Activated CD8-positive, alpha-beta memory T cell treated with anti-CD3 and anti-CD28 coated beads, Interleukin-2, amount 50 U/mL, for 1 hour (primary cell): Measurements from ENCODE around the gene CTRB2.
"Not testable (repeated sequence)": the region's sequence is repeated elsewhere in the genome, so short reads cannot be mapped to it uniquely, and the experiment has no call there.

Experiments used
- DNase-seq: peaks from one replicate; pipeline ENCODE4 v3.0.0-alpha.2; 2020; ENCODE audit errors: extremely low read depth

Gene CTRB2

DNA sequence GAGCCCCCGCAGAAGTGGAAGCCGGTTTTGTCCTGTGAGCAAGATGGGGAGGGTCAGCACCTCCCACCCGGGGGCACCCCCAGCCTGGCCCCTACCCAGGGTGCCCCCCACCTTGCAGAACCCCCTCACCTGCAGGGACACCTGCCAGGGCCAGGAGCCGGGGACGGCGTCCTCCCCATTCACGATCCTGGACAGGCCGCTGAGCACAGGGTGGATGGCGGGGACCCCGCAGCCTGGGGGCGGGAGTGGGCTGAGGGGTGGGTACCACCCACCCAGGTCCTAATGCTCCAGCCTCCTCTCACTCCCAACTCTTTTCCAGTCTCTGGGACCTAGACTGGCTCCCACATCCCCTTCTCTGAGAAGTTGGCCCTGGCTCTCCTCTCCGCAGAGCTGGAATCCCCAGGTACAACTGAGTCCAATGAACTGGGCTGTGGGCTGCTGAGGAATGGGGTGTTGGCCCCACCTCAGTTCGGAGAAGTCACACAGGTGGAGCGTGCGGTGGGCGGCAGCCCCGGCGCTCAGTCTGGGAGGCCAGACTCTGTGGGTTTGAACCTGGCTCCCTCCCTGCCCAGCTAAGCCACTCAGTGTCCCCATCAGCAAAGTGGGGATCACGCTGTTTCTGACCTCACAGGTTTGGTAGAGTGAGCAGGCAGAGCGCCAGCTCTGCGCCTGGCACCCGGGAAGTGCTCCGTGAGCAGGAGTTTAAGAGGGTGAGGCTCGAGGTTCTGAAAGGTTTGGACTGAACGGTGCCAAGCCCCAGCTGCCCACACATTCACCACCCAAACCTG lies 806 bp downstream of the CTRB2 start:
- not testable (repeated sequence) for DNase-seq

GRCh38 chr16:75205438-75205837 lies 1.5 kb downstream of the CTRB2 start:
- not testable (repeated sequence) for DNase-seq

DNA sequence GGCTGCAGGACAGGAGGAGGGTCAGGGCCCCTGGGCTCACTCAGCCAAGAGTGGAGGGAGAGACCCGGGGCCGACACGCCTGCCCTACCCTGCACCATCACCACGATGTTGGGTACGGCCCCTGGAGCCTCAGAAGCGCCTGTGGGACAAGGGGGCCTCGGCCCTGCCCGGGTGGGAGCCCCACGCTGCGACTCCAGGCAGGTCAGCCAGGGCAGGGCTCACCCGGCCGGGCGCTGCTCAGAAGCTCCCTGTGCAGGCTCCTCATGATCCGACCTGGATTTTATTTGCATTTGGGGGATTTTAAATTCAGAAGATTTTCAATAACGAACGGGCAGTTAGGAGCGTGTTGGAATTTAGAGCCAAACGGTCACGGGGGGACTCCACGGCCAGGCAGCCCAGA lies 2.1 kb downstream of the CTRB2 start:
- not testable (repeated sequence) for DNase-seq

- no peak for DNase-seq
Measured at GRCh38 chr16:75204410-75204758, 2.6 kb downstream of the CTRB2 start.

DNA sequence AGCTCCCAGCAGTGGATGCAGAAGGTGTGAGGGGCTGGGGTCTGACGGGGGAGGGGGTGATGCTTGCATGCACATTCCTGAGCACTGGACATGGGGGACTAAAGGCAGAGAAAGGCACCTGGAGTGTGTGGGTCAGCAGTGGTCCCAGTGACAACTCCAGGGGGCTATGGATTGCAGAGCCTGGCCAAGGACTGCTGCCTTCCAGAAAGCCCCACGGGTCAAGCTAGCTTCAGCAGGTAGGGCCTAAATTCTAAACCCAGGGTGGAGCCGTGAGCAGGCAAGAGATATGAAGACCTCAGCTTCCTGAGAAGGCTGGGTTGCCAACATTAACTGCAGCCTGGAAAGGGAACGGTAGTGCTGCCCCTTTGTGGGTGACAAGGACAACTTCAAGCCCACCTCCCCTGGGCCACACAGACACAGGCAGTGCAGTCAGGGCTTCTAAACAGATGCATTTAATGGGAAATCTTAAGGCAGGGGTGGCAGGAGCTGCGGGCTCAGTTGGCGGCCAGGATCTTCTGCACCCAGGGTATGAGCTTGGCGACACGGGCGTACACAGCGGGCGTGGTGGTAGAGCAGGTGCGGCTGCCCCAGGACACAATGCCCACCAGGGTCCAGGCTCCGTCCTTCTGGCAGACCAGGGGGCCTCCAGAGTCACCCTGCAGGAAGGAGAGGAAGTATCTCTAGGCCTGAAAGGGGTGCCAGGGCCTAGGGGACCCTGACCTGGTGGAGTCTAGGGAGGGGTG lies 3.1 kb downstream of the CTRB2 start:
- no peak for DNase-seq

DNA sequence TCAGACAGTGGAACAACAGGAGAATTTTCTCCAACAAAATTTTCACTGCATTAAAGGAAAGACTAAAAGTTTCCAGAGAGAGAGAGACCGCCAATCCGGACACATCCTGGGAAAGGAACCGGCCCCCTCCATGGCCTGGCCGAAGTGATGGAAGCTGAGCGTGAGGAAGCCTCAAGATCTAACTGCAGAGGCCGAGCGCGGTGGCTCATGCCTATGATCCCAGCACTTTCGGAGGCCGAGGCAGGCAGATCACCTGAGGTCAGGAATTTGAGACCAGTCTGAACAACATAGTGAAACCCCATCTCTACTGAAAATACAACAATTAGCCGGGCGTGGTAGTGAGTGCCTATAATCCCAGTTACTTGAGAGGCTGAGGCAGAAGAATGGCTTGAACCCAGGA lies 3.9 kb downstream of the CTRB2 start:
- no peak for DNase-seq

DNA sequence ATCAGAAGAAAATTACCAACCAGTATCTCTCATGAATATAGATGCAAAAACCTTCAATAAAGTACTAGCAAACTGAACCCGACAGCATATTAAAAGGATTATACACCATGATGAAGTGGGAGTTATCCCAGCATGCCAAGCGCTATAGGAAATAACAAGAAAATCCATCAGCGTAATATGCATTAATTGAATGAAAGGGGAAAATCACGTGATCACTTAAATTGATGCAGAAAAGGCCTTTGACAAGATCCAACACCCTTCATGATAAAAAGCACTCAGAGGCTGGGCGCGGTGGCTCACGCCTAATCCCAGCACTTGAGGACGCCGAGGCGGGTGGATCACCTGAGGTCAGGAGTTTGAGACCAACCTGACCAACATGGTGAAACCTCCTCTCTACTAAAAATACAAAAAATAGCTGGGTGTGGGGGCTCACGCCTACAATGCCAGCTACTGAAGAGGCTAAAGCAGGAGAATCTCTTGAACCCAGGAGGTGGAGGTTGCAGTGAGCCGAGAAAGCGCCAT lies 4.8 kb downstream of the CTRB2 start:
- no peak for DNase-seq

DNA sequence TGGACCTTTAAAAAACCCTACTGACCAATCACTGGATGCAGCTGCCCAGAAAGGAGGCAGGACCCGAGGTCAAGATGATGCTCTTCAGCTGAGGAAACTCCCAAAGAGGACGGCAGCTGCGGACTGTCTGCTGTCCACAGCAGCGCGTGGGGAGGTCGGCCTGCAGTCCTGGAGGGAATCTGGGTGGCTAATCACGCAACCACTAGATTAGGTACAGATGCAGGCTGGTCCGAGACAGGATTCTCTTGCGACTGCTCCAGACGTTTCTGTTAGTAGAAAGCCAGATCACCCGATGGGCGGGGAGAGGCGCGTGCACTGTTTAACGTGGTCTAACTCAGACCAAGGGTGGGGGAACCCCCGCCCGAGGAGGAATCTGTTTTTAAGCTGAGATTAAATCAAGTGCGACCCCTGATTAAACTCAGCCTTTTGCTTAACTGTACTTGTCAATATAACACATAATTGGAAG lies 8.8 kb downstream of the CTRB2 start:
- DNase-seq: no peak

GRCh38 chr16:75197522-75198134 lies 9.3 kb downstream of the CTRB2 start:
- no peak for DNase-seq

GRCh38 chr16:75196836-75197235 lies 10.1 kb downstream of the CTRB2 start:
- no peak for DNase-seq

DNA sequence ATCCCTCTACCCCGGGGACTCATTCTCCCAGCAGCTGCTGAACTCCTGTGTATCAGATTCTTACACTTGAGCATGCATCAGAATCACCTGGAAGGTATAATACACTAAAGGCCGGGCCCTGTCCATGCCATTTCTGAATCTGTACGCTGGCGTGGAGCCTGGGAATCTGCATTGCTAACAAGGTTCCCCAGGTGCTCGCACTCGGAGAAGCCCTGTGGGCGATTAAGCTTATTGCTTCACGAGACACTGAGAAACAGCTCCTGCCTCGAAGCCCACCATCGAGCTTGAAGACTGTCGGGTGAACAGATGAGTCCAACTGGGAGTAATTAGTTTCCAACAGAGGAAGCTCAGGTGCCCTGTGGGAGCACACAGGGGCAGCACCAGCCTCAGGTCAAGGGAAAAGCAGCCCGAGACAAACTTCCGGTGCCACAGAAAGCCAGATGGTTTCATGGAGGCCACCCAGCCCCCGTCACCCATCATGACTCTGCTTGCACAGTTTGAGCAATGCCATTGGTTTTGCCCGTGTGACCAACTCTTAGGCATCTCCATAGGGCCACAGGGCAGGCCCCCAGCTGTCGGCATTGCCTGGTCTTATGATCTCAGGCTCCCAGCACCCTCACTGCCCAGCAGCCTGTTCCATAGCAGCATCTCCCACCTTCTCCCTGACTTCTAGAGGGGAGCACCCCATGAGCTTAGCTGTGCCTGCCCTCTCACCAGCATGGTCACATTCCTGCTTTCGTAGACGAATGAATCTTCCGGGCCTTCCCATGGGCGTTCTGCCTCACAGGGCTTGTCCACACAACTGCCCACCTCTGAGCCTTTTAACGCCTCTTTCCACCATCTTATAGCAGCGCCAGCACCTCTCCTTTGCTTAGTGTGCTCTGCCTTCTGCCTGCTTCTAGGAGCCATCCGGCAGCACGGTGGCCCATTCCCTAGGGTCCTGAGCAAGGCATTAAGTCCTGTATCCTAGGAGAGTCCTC lies 10.9 kb downstream of the CTRB2 start:
- DNase-seq: no peak

DNA sequence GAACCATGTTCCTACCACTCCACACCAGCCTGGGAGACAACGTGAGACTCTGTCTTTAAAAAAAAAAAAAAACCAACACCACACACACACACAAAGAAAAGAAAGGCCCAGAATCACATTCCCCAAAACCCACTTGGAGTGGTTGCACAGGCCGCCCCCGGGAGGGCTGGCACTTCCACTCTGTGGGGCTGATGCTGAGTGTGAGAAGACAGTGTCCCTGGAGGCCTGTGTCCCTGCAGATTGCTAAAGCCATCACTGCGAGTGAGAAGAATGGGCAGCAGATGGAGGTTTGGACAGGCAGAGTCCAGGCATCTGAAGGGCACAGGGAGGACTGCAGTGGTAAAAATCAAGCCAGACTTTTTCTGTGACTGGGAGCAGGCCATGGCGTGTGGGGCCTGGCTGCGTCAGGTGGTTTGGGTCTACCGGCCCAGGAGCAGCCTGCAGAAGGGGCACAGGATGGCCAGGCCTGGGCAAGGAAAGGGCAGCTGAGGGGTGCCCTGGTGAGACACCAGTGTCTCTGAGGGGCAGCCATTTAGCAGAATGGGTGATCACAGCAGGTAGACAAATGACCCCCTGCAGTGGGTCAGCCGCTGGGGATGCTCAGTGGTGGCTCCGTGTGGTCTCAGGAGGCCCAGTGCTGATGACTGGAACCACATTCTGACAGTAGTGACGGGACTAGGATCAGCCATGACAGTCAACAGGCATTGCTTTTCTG lies 13.1 kb downstream of the CTRB2 start:
- DNase-seq: no peak

GRCh38 chr16:75193265-75193650 lies 13.7 kb downstream of the CTRB2 start:
- DNase-seq: no peak

- no peak for DNase-seq
Measured at GRCh38 chr16:75192606-75193264, 14.2 kb downstream of the CTRB2 start.

DNA sequence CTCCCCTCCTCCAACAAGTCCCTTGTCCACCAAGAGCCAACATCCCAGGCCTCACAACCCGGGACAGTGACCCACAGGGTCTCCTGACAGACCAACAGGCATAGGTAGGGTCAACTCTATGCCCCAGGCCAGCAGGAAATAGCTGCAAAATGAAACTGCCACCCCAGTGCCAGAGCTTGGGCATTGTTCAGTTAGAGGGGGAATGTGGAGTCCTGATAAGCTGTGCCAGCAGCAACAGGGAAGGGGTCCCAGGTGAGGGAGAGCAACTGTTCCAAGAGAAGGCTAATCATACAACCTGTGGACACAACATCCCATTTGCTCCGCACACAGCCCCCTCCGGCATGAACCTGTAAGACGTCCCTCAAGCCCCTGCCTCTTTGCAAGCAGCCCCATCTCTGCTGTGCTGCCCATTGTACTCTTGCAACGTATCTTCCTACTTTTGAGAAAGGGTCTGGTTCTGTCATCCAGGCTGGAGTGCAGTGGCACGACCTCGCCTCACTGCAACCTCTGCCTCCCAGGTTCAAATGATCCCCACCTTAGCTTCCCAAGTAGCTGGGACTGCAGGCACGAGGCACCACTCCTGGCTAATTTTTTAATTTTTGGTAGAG lies 17.2 kb downstream of the CTRB2 start:
- DNase-seq: no peak

GRCh38 chr16:75188832-75189477 lies 18.0 kb downstream of the CTRB2 start:
- no peak for DNase-seq

DNA sequence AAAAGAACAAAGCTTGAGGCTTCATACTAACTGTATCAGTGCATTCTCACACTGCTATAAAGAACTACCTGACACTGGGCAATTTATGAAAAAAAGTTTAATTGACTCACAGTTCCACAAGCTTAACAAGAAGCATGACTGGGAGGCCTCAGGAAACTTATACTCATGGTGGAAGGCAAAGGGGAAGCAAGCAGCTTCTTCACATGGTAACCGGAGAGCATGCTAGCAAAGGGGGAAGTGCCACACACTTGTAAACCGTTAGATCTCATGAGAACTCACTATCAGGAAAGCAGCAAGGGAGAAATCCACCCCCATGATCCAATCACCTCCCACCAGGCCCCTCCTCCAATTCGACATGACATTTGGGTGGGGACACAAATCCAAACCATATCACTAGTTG lies 25.3 kb downstream of the CTRB2 start:
- DNase-seq: no peak

DNA sequence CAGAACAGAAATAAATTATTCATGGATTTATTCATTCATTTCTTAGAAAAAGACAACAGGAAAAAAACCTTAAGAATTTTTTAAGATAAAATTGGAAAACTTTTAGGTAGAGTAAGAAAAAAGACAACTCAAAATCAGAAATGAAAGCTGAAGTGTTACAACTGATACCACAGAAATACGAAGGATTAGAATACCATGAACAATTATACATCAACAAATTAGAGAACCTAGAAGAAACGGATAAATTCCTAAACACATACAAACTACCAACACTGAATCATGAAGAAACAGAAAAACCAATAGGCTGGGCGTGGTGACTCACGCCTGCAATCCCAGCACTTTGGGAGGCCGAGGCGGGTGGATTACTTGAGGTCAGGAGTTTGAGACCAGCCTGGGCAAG lies 27.8 kb downstream of the CTRB2 start:
- no peak for DNase-seq

DNA sequence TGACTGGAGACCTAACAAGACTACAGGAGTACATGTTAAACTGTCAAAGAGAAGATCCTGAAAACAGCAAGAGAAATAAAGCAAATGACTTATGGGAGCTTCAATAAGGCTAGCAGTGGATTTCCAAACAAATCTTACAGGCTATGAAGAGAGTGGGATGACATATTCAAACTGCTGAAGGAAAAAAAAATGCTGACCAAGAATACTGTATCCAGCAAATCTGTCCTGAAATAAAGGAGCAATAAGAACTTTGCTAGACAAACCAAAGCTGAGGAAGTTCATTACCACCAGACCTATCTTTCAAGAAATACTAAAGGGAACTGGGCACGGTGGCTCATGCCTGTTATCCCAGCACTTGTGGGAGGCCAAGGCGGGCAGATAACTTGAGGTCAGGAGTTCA lies 30.0 kb downstream of the CTRB2 start:
- DNase-seq: no peak
